Esophagus (tissue), 2 donors: Measurements from ENCODE around the gene FBXL17. TPM values are rescaled to one million over a fixed set of nuclear protein-coding genes. Genes with fewer than 3 reads are reported as not detected.

Experiments used
- H3K27ac ChIP-seq, 2 donors: one replicate each; pipeline ENCODE4 v1.5.1; 2013; ENCODE audit warnings: low read depth in 2 of 2, mild to moderate bottlenecking in 2 of 2, inconsistent platforms in 1 of 2, low read length in 1 of 2, moderate library complexity in 1 of 2
- H3K27me3 ChIP-seq, 2 donors: one replicate each; pipeline ENCODE4 v1.6.1; 2013; ENCODE audit warnings: low read length in 2 of 2, control low read depth in 1 of 2, mild to moderate bottlenecking in 1 of 2; ENCODE audit not compliant: insufficient read depth in 2 of 2, control insufficient read depth in 1 of 2
- H3K36me3 ChIP-seq, 2 donors: one replicate each; pipeline ENCODE4 v1.6.1; 2013; ENCODE audit warnings: low read length in 1 of 2; ENCODE audit not compliant: control insufficient read depth in 2 of 2, insufficient read depth in 2 of 2
- H3K4me1 ChIP-seq, 2 donors: one replicate each; pipeline ENCODE4 v1.6.1; 2013; ENCODE audit warnings: low read length in 1 of 2; ENCODE audit not compliant: control insufficient read depth in 2 of 2, insufficient read depth in 2 of 2
- H3K4me3 ChIP-seq, 2 donors: one replicate each; pipeline ENCODE4 v1.5.1; 2013; ENCODE audit warnings: low read length in 2 of 2, mild to moderate bottlenecking in 2 of 2, low read depth in 1 of 2, moderate library complexity in 1 of 2
- H3K9me3 ChIP-seq, 2 donors: one replicate each; pipeline ENCODE4 v1.6.1; 2013; ENCODE audit warnings: mild to moderate bottlenecking in 2 of 2, low read depth in 1 of 2, low read length in 1 of 2, moderate library complexity in 1 of 2; ENCODE audit not compliant: control insufficient read depth in 2 of 2, insufficient read depth in 1 of 2
- WGBS, 2 donors: extraction: QIAGEN DNeasy Blood & Tissue Kit; methylation state at CpG; one replicate each; pipeline ENCODE4 v1.1.7; 2013; 5-methylcytosine and 5-hydroxymethylcytosine counted together
- polyA plus RNA-seq, 2 donors: library from polyadenylated mRNA; stranded (reverse); fragments of 200-250 nt; gene quantifications; one replicate each; pipeline ENCODE4 v1.2.3, GENCODE V29; 2013
- donor health status: healthy with polysubstance abuse.
- donor health status: Bipolar disorder and iron deficiency.

FBXL17 gene
- polyA plus RNA-seq, 2 donors = 3.0 to 5.5 TPM

- H3K4me1 ChIP-seq = no peaks in the 10 kb centered on the region
- H3K4me3 ChIP-seq = no peak overlapping the region
- no peaks in the 10 kb centered on the region for H3K9me3 ChIP-seq
- H3K27me3 ChIP-seq = peaks cover 2 to 6% of the 10 kb centered on the region in 2 donors
- H3K36me3 ChIP-seq = no peaks in the 10 kb centered on the region
- WGBS, 2 donors = 77 to 85% methylated on average over 6 of the region's 6 CpGs
- no peak overlapping the region for H3K27ac ChIP-seq
These were observed 551.1 kb downstream of the FBXL17 start for GRCh38 chr5:107830750-107831149.

- 74 to 80% methylated on average over 6 of the region's 6 CpGs for WGBS, 2 donors
- Histone ChIP-seq H3K9me3 (no peaks in the 10 kb centered on the region), H3K27me3 (peaks cover under 1 to 2% of the 10 kb centered on the region in 2 donors), H3K4me1 (no peaks in the 10 kb centered on the region), H3K27ac (no peak overlapping the region), H3K4me3 (no peak overlapping the region), H3K36me3 (no peaks in the 10 kb centered on the region)
These were observed 555.4 kb downstream of the FBXL17 start for GRCh38 chr5:107826311-107827000.

GRCh38 chr5:107824821-107825220, 557.1 kb downstream of the FBXL17 start:
- no peak overlapping the region for H3K4me3 ChIP-seq
- WGBS, 2 donors = 74 to 79% methylated on average over 1 of the region's 1 CpG
- H3K27me3 ChIP-seq = peaks cover 0 to 2% of the 10 kb centered on the region in 2 donors
- H3K9me3 ChIP-seq = no peaks in the 10 kb centered on the region
- no peaks in the 10 kb centered on the region for H3K36me3 ChIP-seq
- no peaks in the 10 kb centered on the region for H3K4me1 ChIP-seq
- H3K27ac ChIP-seq = no peak overlapping the region

GRCh38 chr5:107821288-107821687, 560.6 kb downstream of the FBXL17 start:
- 69 to 81% methylated on average over 3 of the region's 3 CpGs for WGBS, 2 donors
- H3K4me3 ChIP-seq = no peak overlapping the region

GRCh38 chr5:107820429-107820828, 561.5 kb downstream of the FBXL17 start:
- 81 to 91% methylated on average over 4 of the region's 4 CpGs for WGBS, 2 donors
- no peak overlapping the region for H3K4me3 ChIP-seq
- no peaks in the 10 kb centered on the region for H3K36me3 ChIP-seq
- H3K27ac ChIP-seq = no peak overlapping the region
- H3K27me3 ChIP-seq = no peaks in the 10 kb centered on the region
- H3K9me3 ChIP-seq = no peaks in the 10 kb centered on the region
- no peaks in the 10 kb centered on the region for H3K4me1 ChIP-seq

More at GRCh38 chr5:107821288-107821687, 560.6 kb downstream of the FBXL17 start:
- Histone ChIP-seq H3K27me3 (no peaks in the 10 kb centered on the region), H3K27ac (no peak overlapping the region), H3K36me3 (no peaks in the 10 kb centered on the region), H3K9me3 (no peaks in the 10 kb centered on the region), H3K4me1 (no peaks in the 10 kb centered on the region)

- Histone ChIP-seq H3K4me1 (no peaks in the 10 kb centered on the region), H3K27me3 (no peaks in the 10 kb centered on the region), H3K4me3 (no peak overlapping the region), H3K27ac (no peak overlapping the region), H3K36me3 (no peaks in the 10 kb centered on the region), H3K9me3 (no peaks in the 10 kb centered on the region)
- 73 to 81% methylated on average over 2 of the region's 2 CpGs for WGBS, 2 donors
These were observed 563.9 kb downstream of the FBXL17 start for GRCh38 chr5:107817951-107818350.

- whole genome bisulfite sequencing, 2 donors = 70 to 74% methylated on average over 3 of the region's 3 CpGs
- H3K36me3 ChIP-seq = no peaks in the 10 kb centered on the region
- no peaks in the 10 kb centered on the region for H3K4me1 ChIP-seq
- no peak overlapping the region for H3K27ac ChIP-seq
- no peaks in the 10 kb centered on the region for H3K27me3 ChIP-seq
- no peak overlapping the region for H3K4me3 ChIP-seq
- H3K9me3 ChIP-seq = peaks cover 0 to 2% of the 10 kb centered on the region in 2 donors
These were observed 564.5 kb downstream of the FBXL17 start for GRCh38 chr5:107817436-107817835.

- H3K9me3 ChIP-seq = peaks cover 0 to 2% of the 10 kb centered on the region in 2 donors
- no peak overlapping the region for H3K27ac ChIP-seq
- no peak overlapping the region for H3K4me3 ChIP-seq
- no peaks in the 10 kb centered on the region for H3K36me3 ChIP-seq
- WGBS, 2 donors = 79 to 90% methylated on average over 9 to 10 of the region's 10 CpGs
- H3K4me1 ChIP-seq = no peaks in the 10 kb centered on the region
- no peaks in the 10 kb centered on the region for H3K27me3 ChIP-seq
These were observed 566.8 kb downstream of the FBXL17 start for GRCh38 chr5:107815109-107815508.

- 76 to 94% methylated on average over 7 of the region's 7 CpGs for WGBS, 2 donors
These were observed 567.6 kb downstream of the FBXL17 start for GRCh38 chr5:107814183-107814827.

GRCh38 chr5:107813559-107813958, 568.3 kb downstream of the FBXL17 start:
- Histone ChIP-seq H3K27ac (no peak overlapping the region), H3K36me3 (no peaks in the 10 kb centered on the region)
- 81 to 89% methylated on average over 4 of the region's 4 CpGs for WGBS, 2 donors

More at GRCh38 chr5:107814183-107814827, 567.6 kb downstream of the FBXL17 start:
- H3K36me3 ChIP-seq = no peaks in the 10 kb centered on the region
- no peak overlapping the region for H3K27ac ChIP-seq
- no peaks in the 10 kb centered on the region for H3K27me3 ChIP-seq
- H3K4me3 ChIP-seq = no peak overlapping the region
- peaks cover 0 to 2% of the 10 kb centered on the region in 2 donors for H3K9me3 ChIP-seq
- H3K4me1 ChIP-seq = no peaks in the 10 kb centered on the region

More at GRCh38 chr5:107813559-107813958, 568.3 kb downstream of the FBXL17 start:
- Histone ChIP-seq H3K9me3 (peaks cover 0 to 2% of the 10 kb centered on the region in 2 donors), H3K27me3 (no peaks in the 10 kb centered on the region), H3K4me1 (no peaks in the 10 kb centered on the region), H3K4me3 (no peak overlapping the region)
